Measurements from ENCODE around the gene SYCE1L. TPM values are rescaled to one million over a fixed set of nuclear protein-coding genes. Genes with fewer than 3 reads are reported as not detected.

The SYCE1L gene
- polyA plus RNA-seq, 3 donors = 0.29 TPM; not detected in 2

DNA sequence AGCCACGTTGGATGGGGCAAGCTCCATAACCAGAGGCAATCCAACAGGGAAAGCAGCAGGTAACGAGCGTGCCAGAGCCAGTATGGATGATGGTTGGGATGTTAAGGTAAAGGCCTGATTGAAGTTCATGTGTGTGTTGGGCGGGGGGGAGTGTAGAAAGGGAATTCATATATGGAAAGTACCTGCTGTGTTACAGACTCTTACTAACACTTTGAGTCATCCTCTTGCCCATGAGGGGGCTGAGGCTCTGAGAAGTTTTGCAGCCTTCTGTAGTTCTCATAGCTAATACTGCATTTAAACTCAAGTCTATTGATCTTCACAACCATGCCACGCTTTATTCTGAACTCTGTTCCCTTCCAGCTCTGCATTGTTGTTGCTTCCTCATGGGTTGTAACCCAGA is 28.5 kb downstream of the SYCE1L start:
- Histone ChIP-seq H3K27me3 (ENCODE audit: control insufficient read depth in 2 of 2, insufficient read depth in 2 of 2, low read length in 2 of 2) (no peaks in the 10 kb centered on the region), H2AFZ (ENCODE audit: insufficient read depth, low read depth, low read length, poor library complexity, severe bottlenecking) (no peak overlapping the region), H4K20me1 (ENCODE audit: insufficient read depth, low read length) (no peaks in the 10 kb centered on the region), H3K36me3 (replicated peaks in 1 of 2; ENCODE audit: control insufficient read depth in 1 of 2, insufficient read depth in 2 of 2, low read length in 2 of 2) (no peaks in the 10 kb centered on the region), H3K4me3 (replicated peaks in 1 of 3; ENCODE audit: low read depth in 2 of 3, low read length in 3 of 3) (no peak overlapping the region), H3K9me3 (replicated peaks in 1 of 2; ENCODE audit: control insufficient read depth in 1 of 2, insufficient read depth in 1 of 2, low read length in 2 of 2) (no peaks in the 10 kb centered on the region), H3K9ac (ENCODE audit: insufficient read depth, low read length, poor library complexity, severe bottlenecking) (no peak overlapping the region), H3K27ac (ENCODE audit: low read depth in 1 of 2, low read length in 2 of 2) (no peak overlapping the region), H3K4me1 (ENCODE audit: control insufficient read depth in 1 of 2, insufficient read depth in 2 of 2, low read length in 2 of 2) (no peaks in the 10 kb centered on the region), H3K79me2 (ENCODE audit: insufficient read depth, low read length) (no peaks in the 10 kb centered on the region), H3K4me2 (replicated peaks; ENCODE audit: extremely low read depth, low read length, poor library complexity, severe bottlenecking) (no peak overlapping the region)
- no peaks in the 10 kb centered on the region for H3K36me3 Mint-ChIP-seq
- H3K4me1 Mint-ChIP-seq = no peaks in the 10 kb centered on the region
- no peaks in the 10 kb centered on the region for H3K9me3 Mint-ChIP-seq
- no CpG with 5 or more reads among the region's 5 CpGs for WGBS (ENCODE audit: insufficient coverage)
- no peak overlapping the region for H3K27ac Mint-ChIP-seq
- H3K4me3 Mint-ChIP-seq = no peak overlapping the region
- intact Hi-C loops (cut with micrococcal nuclease) = no loop called here
- H3K27me3 Mint-ChIP-seq (ENCODE audit: low read depth in 3 of 3) = peaks cover 1 to 6% (median 4%) of the 10 kb centered on the region in 3 donors
- TF ChIP-seq, protein P1, sequence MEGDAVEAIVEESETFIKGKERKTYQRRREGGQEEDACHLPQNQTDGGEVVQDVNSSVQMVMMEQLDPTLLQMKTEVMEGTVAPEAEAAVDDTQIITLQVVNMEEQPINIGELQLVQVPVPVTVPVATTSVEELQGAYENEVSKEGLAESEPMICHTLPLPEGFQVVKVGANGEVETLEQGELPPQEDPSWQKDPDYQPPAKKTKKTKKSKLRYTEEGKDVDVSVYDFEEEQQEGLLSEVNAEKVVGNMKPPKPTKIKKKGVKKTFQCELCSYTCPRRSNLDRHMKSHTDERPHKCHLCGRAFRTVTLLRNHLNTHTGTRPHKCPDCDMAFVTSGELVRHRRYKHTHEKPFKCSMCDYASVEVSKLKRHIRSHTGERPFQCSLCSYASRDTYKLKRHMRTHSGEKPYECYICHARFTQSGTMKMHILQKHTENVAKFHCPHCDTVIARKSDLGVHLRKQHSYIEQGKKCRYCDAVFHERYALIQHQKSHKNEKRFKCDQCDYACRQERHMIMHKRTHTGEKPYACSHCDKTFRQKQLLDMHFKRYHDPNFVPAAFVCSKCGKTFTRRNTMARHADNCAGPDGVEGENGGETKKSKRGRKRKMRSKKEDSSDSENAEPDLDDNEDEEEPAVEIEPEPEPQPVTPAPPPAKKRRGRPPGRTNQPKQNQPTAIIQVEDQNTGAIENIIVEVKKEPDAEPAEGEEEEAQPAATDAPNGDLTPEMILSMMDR (IDR thresholded peaks at IDR 0.05) = no peak
- DNase-seq = no peak

DNA sequence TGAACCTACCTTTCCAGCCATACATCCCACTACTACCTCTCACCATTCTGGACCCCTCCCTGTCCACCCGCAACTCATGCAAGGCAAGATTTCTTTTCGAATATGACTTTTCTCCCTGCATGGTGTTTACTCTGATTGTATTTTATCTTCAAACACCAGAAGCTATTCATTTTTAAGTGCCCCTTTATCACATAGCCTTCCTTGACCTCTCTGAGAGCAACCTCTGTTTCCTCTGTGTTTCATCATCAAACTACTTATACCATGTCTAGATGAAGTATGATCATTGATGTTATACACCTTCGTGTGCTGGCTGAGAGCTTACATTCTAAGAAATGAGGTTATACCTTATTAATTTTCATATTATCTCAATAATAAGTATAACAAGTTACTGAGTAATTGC is 31.8 kb downstream of the SYCE1L start:
- H3K4me3 ChIP-seq (replicated peaks in 1 of 3; ENCODE audit: low read depth in 2 of 3, low read length in 3 of 3) = no peak overlapping the region
- no peaks in the 10 kb centered on the region for H3K4me1 ChIP-seq (ENCODE audit: control insufficient read depth in 1 of 2, insufficient read depth in 2 of 2, low read length in 2 of 2)
- H3K4me2 ChIP-seq (replicated peaks; ENCODE audit: extremely low read depth, low read length, poor library complexity, severe bottlenecking) = no peak overlapping the region
- Mint-ChIP-seq H3K4me3 (no peak overlapping the region), H3K27ac (no peak overlapping the region), H3K9me3 (no peaks in the 10 kb centered on the region), H3K4me1 (peaks cover under 1% of the 10 kb centered on the region), H3K27me3 (ENCODE audit: low read depth in 3 of 3) (peaks cover 4 to 10% (median 9%) of the 10 kb centered on the region in 3 donors), H3K36me3 (no peaks in the 10 kb centered on the region)
- H3K36me3 ChIP-seq (replicated peaks in 1 of 2; ENCODE audit: control insufficient read depth in 1 of 2, insufficient read depth in 2 of 2, low read length in 2 of 2) = no peaks in the 10 kb centered on the region
- H2AFZ ChIP-seq (ENCODE audit: insufficient read depth, low read depth, low read length, poor library complexity, severe bottlenecking) = no peak overlapping the region
- intact Hi-C loops (cut with micrococcal nuclease) = no loop called here
- H3K79me2 ChIP-seq (ENCODE audit: insufficient read depth, low read length) = no peaks in the 10 kb centered on the region
- no peak overlapping the region for H3K9ac ChIP-seq (ENCODE audit: insufficient read depth, low read length, poor library complexity, severe bottlenecking)
- TF ChIP-seq, protein P1 (IDR thresholded peaks at IDR 0.05) = no peak
- no peak for DNase-seq
- H4K20me1 ChIP-seq (ENCODE audit: insufficient read depth, low read length) = no peaks in the 10 kb centered on the region
- no peak overlapping the region for H3K27ac ChIP-seq (ENCODE audit: low read depth in 1 of 2, low read length in 2 of 2)
- no CpG with 5 or more reads among the region's 3 CpGs for WGBS (ENCODE audit: insufficient coverage)
- H3K9me3 ChIP-seq (replicated peaks in 1 of 2; ENCODE audit: control insufficient read depth in 1 of 2, insufficient read depth in 1 of 2, low read length in 2 of 2) = no peaks in the 10 kb centered on the region
- H3K27me3 ChIP-seq (ENCODE audit: control insufficient read depth in 2 of 2, insufficient read depth in 2 of 2, low read length in 2 of 2) = no peaks in the 10 kb centered on the region

Measured in CD14-positive monocyte (primary cell).